SK-N-SH (cell line): Measurements from ENCODE around the gene CKMT2. TPM values are rescaled to one million over a fixed set of nuclear protein-coding genes. Genes with fewer than 3 reads are reported as not detected.

ENCODE experiments used
- CTCF ChIA-PET: fragments of 300-600, 350-600 bp; formaldehyde crosslinking; extraction: SDS; loops from one replicate; lab custom pipeline; 2021; lab: Yijun Ruan, JAX
- POLR2A ChIA-PET: fragments of 350-600 bp; sonication (Branson Sonifier 250); formaldehyde crosslinking; extraction: SDS; loops from one replicate; lab custom pipeline; 2020; ENCODE audit warnings: antibody characterized with exemption, inconsistent platforms; lab: Yijun Ruan, JAX
- DNase-seq: peaks from one replicate; pipeline ENCODE4 v3.0.0; 2012
- H2AFZ ChIP-seq: fragments of 200-600 bp; sonication (generic); 2 replicates; pipeline ENCODE4 v1.8.1; 2016; ENCODE audit warnings: antibody characterized with exemption, mild to moderate bottlenecking, low read depth
- H3F3A ChIP-seq: fragments of 200-600 bp; sonication (generic); replicated peaks from 2 replicates; pipeline ENCODE3; 2016; ENCODE audit warnings: antibody characterized with exemption, mild to moderate bottlenecking; ENCODE audit not compliant: insufficient read depth
- H3K27ac ChIP-seq, 2 experiments: fragments of 200-500 bp in 1 of 2; fragments of 200-600 bp in 1 of 2; sonication (Bioruptor generic) in 1 of 2; sonication (generic), shearing (Covaris generic) in 1 of 2; 2 replicates each; pipeline versions ENCODE4 v1.5.1 to v1.6.1; 2014 to 2016; ENCODE audit warnings: low read depth in 2 of 2, inconsistent platforms in 1 of 2, low read length in 1 of 2, mild to moderate bottlenecking in 1 of 2, mixed read lengths in 1 of 2
- H3K27me3 ChIP-seq: fragments of 200-600 bp; sonication (generic), shearing (Covaris generic); 2 replicates; pipeline ENCODE4 v1.6.1; 2016; ENCODE audit warnings: mixed run types; ENCODE audit not compliant: insufficient read depth
- H3K36me3 ChIP-seq, 2 experiments: fragments of 200-500 bp in 1 of 2; fragments of 200-600 bp in 1 of 2; sonication (Bioruptor generic) in 1 of 2; sonication (generic) in 1 of 2; replicated peaks in 1 of 2; 2 replicates each; pipeline versions ENCODE3 to v1.5.1; 2014 to 2016; ENCODE audit warnings: low read length in 1 of 2, mild to moderate bottlenecking in 1 of 2; ENCODE audit not compliant: insufficient read depth in 2 of 2, control insufficient read depth in 1 of 2
- H3K4me1 ChIP-seq, 2 experiments: fragments of 200-500 bp in 1 of 2; fragments of 200-600 bp in 1 of 2; sonication (Bioruptor generic) in 1 of 2; sonication (generic), shearing (Covaris generic) in 1 of 2; 2 replicates each; pipeline versions ENCODE4 v1.5.1 to v1.6.1; 2014 to 2016; ENCODE audit warnings: low read depth in 1 of 2, low read length in 1 of 2, mixed run types in 1 of 2; ENCODE audit not compliant: insufficient read depth in 2 of 2, control insufficient read depth in 1 of 2
- H3K4me2 ChIP-seq: fragments of 200-600 bp; sonication (generic), shearing (Covaris generic); 2 replicates; pipeline ENCODE4 v1.6.1; 2017; ENCODE audit warnings: mixed run types
- H3K4me3 ChIP-seq, 2 experiments: fragments of 200-500 bp in 1 of 2; fragments of 200-600 bp in 1 of 2; sonication (Bioruptor generic) in 1 of 2; sonication (generic), shearing (Covaris generic) in 1 of 2; 2 replicates each; pipeline versions ENCODE4 v1.5.1 to v1.8.1; 2014 to 2016; ENCODE audit warnings: low read depth in 2 of 2, inconsistent platforms in 1 of 2, low read length in 1 of 2, mild to moderate bottlenecking in 1 of 2, mixed read lengths in 1 of 2, moderate library complexity in 1 of 2
- H3K79me2 ChIP-seq: fragments of 200-600 bp; sonication (generic); 2 replicates; pipeline ENCODE4 v1.8.1; 2017; ENCODE audit warnings: mild to moderate bottlenecking; ENCODE audit not compliant: insufficient read depth
- H3K9ac ChIP-seq: fragments of 200-600 bp; sonication (generic); 2 replicates; pipeline ENCODE4 v1.6.1; 2017; ENCODE audit warnings: mixed run types
- H3K9me2 ChIP-seq: fragments of 200-600 bp; sonication (generic); 2 replicates; pipeline ENCODE4 v1.6.1; 2017; ENCODE audit warnings: mixed run types
- H3K9me3 ChIP-seq: fragments of 200-600 bp; sonication (generic); 2 replicates; pipeline ENCODE4 v1.6.1; 2017; ENCODE audit warnings: mixed run types, mild to moderate bottlenecking, moderate library complexity
- H4K20me1 ChIP-seq: fragments of 200-600 bp; sonication (generic); 2 replicates; pipeline ENCODE4 v1.6.1; 2017; ENCODE audit warnings: mild to moderate bottlenecking, mixed run types; ENCODE audit not compliant: insufficient read depth
- CHD2 ChIP-seq: fragments of 150-350 bp; IDR thresholded peaks from 2 replicates; pipeline ENCODE4 v1.6.1; 2018; ENCODE audit warnings: low read length; ENCODE audit not compliant: partially characterized antibody
- EP300 ChIP-seq, 2 experiments: IDR thresholded peaks; 2 replicates each; pipeline versions ENCODE4 v1.4.0 to v1.6.1; 2012; ENCODE audit warnings: borderline replicate concordance in 1 of 2, low read depth in 1 of 2, low read length in 1 of 2
- EZH2phosphoT487 ChIP-seq: fragments of 200-600 bp; sonication (generic); IDR thresholded peaks from 2 replicates; pipeline ENCODE4 v1.6.1; 2017; ENCODE audit warnings: low read depth, mixed run types, mild to moderate bottlenecking, antibody characterized with exemption, moderate library complexity, borderline replicate concordance
- FOSL2 ChIP-seq: IDR thresholded peaks from 2 replicates; pipeline ENCODE4 v1.4.0; 2012; ENCODE audit warnings: low read depth, mild to moderate bottlenecking, moderate library complexity, borderline replicate concordance
- FOXJ3 ChIP-seq: sonication (generic); formaldehyde crosslinking; IDR thresholded peaks from 2 replicates; pipeline ENCODE4 v1.5.1; 2020; ENCODE audit warnings: mild to moderate bottlenecking, missing genetic modification reagents
- FOXM1 ChIP-seq: IDR thresholded peaks from 2 replicates; pipeline ENCODE4 v1.4.0; 2012; ENCODE audit warnings: low read depth, mild to moderate bottlenecking
- GATA2 ChIP-seq: sonication (generic); formaldehyde crosslinking; IDR thresholded peaks from 2 replicates; pipeline ENCODE4 v1.5.0; 2020; ENCODE audit warnings: mild to moderate bottlenecking, missing genetic modification reagents
- JUND ChIP-seq: IDR thresholded peaks from 2 replicates; pipeline ENCODE4 v1.4.0; 2012
- MAX ChIP-seq: IDR thresholded peaks from 2 replicates; pipeline ENCODE4 v1.4.0; 2012; ENCODE audit warnings: low read depth
- NFIC ChIP-seq: IDR thresholded peaks from 2 replicates; pipeline ENCODE4 v1.4.0; 2012; ENCODE audit warnings: borderline replicate concordance
- NRF1 ChIP-seq: IDR thresholded peaks from 2 replicates; pipeline ENCODE4 v1.6.1; 2012; ENCODE audit warnings: low read depth, mild to moderate bottlenecking, low read length
- RCOR1 ChIP-seq: fragments of 150-350 bp; IDR thresholded peaks from 2 replicates; pipeline ENCODE4 v1.6.1; 2017; ENCODE audit warnings: antibody characterized with exemption, low read length
- RFX5 ChIP-seq: IDR thresholded peaks from 2 replicates; pipeline ENCODE4 v1.6.1; 2012; ENCODE audit warnings: mild to moderate bottlenecking, improper control_type of control experiment, low read length
- TAF1 ChIP-seq: IDR thresholded peaks from 2 replicates; pipeline ENCODE4 v1.6.1; 2012; ENCODE audit warnings: low read depth, mild to moderate bottlenecking, low read length, moderate library complexity, borderline replicate concordance
- TCF12 ChIP-seq: IDR thresholded peaks from 2 replicates; pipeline ENCODE4 v1.4.0; 2012
- USF1 ChIP-seq: IDR thresholded peaks from 2 replicates; pipeline ENCODE4 v1.4.0; 2012; ENCODE audit warnings: low read depth, borderline replicate concordance
- WGBS: methylation state at CpG from one replicate; pipeline ENCODE4 v1.1.6; 2017; ENCODE audit warnings: low lambda C conversion rate; 5-methylcytosine and 5-hydroxymethylcytosine counted together
- polyA plus RNA-seq, 3 experiments: library from polyadenylated mRNA; depleted of rRNA; stranded (reverse); fragments of >200 nt; gene quantifications; 2 replicates each; pipeline ENCODE4 v1.2.3, GENCODE V29; 2012
- TF ChIP-seq, protein P1 (sequence below): IDR thresholded peaks from 2 replicates; pipeline ENCODE4 v1.4.0; 2012; ENCODE audit warnings: low read depth, borderline replicate concordance
- TF ChIP-seq, protein P2 (sequence below): IDR thresholded peaks from 2 replicates; pipeline ENCODE4; 2012
- TF ChIP-seq, protein P3 (sequence below): fragments of 200-600 bp; sonication (generic); IDR thresholded peaks from 2 replicates; pipeline ENCODE4 v1.6.1; 2017; ENCODE audit warnings: antibody characterized with exemption, mild to moderate bottlenecking, moderate library complexity
- TF ChIP-seq, protein P4 (sequence below): fragments of 150-350 bp; IDR thresholded peaks from 2 replicates; pipeline ENCODE4 v1.6.1; 2016; ENCODE audit warnings: mild to moderate bottlenecking, low read depth, low read length
- TF ChIP-seq, protein P5 (sequence below): IDR thresholded peaks from 2 replicates; pipeline ENCODE4 v1.6.1; 2012; ENCODE audit warnings: mild to moderate bottlenecking, low read depth, low read length, moderate library complexity

Gene CKMT2
- polyA plus RNA-seq, 1 of the 3 experiments (the other 2 are of a cell fraction), result not detected

GRCh38 chr5:81301271-81302015 is 68.3 kb downstream of the CKMT2 start, which contains the start of gene ZCCHC9:
Gene ZCCHC9 (plus strand): TSS chr5:81301587. CDS start chr5:81304758, 3,171 bp downstream.
- peaks cover 6% of the 10 kb centered on the region for H3F3A ChIP-seq
- CTCF ChIA-PET, result interaction anchor here (1.0 to 1.7 kb wide), 5 partner anchors 12 to 864 kb away, joined by 3 to 7 read pairs (median 5); no protein-coding TSS in a partner anchor
- H4K20me1 ChIP-seq, result no peaks in the 10 kb centered on the region
- under 1% methylated on average over 28 of the region's 54 CpGs for WGBS
- H3K4me2 ChIP-seq, result peak within 1 kb of the TSS; percentile 83
- peak within 1 kb of the TSS; percentile 77 for H2AFZ ChIP-seq
- H3K27ac ChIP-seq, result peak within 1 kb of the TSS; percentile 84 to 86
- DNase-seq, result peak; percentile 90
- POLR2A ChIA-PET, result interaction anchor here (0.7 to 1.2 kb wide), 4 partner anchors 8 to 621 kb away, joined by 3 read pairs; no protein-coding TSS in a partner anchor
- peak within 1 kb of the TSS; percentile 76 to 98 for H3K4me3 ChIP-seq
- peaks cover 71% of the 10 kb centered on the region for H3K79me2 ChIP-seq
- no peaks in the 10 kb centered on the region for H3K9me2 ChIP-seq
- no peaks in the 10 kb centered on the region for H3K9me3 ChIP-seq
- H3K36me3 ChIP-seq, result peaks cover 9 to 15% of the 10 kb centered on the region in 2 experiments
- H3K4me1 ChIP-seq, result peaks cover 15 to 17% of the 10 kb centered on the region in 2 experiments; a peak in 3 of 4 replicates
- peak within 1 kb of the TSS; percentile 83 for H3K9ac ChIP-seq
- no peaks in the 10 kb centered on the region for H3K27me3 ChIP-seq
- TF ChIP-seq TCF12 (no peak), FOXM1 (no peak), USF1 (no peak), RCOR1 (no peak; the same call in 1 of the 2 replicates), GATA2 (CRISPR knock-in tag) (no peak), EZH2phosphoT487 (no peak), FOSL2 (no peak), TAF1 (peak; percentile 80), MAX (peak; percentile 78), EP300 (IDR thresholded peaks at IDR 0.05; ENCODE audit: borderline replicate concordance in 1 of 2, low read depth in 1 of 2, low read length in 1 of 2) (no peak), JUND (no peak), NRF1 (no peak), NFIC (no peak), FOXJ3 (CRISPR knock-in tag) (no peak), CHD2 (peak; percentile 47), RFX5 (no peak)
- TF ChIP-seq, protein P1, sequence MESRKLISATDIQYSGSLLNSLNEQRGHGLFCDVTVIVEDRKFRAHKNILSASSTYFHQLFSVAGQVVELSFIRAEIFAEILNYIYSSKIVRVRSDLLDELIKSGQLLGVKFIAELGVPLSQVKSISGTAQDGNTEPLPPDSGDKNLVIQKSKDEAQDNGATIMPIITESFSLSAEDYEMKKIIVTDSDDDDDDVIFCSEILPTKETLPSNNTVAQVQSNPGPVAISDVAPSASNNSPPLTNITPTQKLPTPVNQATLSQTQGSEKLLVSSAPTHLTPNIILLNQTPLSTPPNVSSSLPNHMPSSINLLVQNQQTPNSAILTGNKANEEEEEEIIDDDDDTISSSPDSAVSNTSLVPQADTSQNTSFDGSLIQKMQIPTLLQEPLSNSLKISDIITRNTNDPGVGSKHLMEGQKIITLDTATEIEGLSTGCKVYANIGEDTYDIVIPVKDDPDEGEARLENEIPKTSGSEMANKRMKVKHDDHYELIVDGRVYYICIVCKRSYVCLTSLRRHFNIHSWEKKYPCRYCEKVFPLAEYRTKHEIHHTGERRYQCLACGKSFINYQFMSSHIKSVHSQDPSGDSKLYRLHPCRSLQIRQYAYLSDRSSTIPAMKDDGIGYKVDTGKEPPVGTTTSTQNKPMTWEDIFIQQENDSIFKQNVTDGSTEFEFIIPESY, result no peak
- TF ChIP-seq, protein P2, sequence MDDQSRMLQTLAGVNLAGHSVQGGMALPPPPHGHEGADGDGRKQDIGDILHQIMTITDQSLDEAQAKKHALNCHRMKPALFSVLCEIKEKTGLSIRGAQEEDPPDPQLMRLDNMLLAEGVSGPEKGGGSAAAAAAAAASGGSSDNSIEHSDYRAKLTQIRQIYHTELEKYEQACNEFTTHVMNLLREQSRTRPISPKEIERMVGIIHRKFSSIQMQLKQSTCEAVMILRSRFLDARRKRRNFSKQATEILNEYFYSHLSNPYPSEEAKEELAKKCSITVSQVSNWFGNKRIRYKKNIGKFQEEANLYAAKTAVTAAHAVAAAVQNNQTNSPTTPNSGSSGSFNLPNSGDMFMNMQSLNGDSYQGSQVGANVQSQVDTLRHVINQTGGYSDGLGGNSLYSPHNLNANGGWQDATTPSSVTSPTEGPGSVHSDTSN, result no peak
- TF ChIP-seq, protein P3, sequence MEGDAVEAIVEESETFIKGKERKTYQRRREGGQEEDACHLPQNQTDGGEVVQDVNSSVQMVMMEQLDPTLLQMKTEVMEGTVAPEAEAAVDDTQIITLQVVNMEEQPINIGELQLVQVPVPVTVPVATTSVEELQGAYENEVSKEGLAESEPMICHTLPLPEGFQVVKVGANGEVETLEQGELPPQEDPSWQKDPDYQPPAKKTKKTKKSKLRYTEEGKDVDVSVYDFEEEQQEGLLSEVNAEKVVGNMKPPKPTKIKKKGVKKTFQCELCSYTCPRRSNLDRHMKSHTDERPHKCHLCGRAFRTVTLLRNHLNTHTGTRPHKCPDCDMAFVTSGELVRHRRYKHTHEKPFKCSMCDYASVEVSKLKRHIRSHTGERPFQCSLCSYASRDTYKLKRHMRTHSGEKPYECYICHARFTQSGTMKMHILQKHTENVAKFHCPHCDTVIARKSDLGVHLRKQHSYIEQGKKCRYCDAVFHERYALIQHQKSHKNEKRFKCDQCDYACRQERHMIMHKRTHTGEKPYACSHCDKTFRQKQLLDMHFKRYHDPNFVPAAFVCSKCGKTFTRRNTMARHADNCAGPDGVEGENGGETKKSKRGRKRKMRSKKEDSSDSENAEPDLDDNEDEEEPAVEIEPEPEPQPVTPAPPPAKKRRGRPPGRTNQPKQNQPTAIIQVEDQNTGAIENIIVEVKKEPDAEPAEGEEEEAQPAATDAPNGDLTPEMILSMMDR, result peak; percentile 18; the same call in 1 of the 2 replicates
- TF ChIP-seq, protein P4, sequence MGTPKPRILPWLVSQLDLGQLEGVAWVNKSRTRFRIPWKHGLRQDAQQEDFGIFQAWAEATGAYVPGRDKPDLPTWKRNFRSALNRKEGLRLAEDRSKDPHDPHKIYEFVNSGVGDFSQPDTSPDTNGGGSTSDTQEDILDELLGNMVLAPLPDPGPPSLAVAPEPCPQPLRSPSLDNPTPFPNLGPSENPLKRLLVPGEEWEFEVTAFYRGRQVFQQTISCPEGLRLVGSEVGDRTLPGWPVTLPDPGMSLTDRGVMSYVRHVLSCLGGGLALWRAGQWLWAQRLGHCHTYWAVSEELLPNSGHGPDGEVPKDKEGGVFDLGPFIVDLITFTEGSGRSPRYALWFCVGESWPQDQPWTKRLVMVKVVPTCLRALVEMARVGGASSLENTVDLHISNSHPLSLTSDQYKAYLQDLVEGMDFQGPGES, result no peak
- TF ChIP-seq, protein P5, sequence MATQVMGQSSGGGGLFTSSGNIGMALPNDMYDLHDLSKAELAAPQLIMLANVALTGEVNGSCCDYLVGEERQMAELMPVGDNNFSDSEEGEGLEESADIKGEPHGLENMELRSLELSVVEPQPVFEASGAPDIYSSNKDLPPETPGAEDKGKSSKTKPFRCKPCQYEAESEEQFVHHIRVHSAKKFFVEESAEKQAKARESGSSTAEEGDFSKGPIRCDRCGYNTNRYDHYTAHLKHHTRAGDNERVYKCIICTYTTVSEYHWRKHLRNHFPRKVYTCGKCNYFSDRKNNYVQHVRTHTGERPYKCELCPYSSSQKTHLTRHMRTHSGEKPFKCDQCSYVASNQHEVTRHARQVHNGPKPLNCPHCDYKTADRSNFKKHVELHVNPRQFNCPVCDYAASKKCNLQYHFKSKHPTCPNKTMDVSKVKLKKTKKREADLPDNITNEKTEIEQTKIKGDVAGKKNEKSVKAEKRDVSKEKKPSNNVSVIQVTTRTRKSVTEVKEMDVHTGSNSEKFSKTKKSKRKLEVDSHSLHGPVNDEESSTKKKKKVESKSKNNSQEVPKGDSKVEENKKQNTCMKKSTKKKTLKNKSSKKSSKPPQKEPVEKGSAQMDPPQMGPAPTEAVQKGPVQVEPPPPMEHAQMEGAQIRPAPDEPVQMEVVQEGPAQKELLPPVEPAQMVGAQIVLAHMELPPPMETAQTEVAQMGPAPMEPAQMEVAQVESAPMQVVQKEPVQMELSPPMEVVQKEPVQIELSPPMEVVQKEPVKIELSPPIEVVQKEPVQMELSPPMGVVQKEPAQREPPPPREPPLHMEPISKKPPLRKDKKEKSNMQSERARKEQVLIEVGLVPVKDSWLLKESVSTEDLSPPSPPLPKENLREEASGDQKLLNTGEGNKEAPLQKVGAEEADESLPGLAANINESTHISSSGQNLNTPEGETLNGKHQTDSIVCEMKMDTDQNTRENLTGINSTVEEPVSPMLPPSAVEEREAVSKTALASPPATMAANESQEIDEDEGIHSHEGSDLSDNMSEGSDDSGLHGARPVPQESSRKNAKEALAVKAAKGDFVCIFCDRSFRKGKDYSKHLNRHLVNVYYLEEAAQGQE, result peak; percentile 3; the same call in 1 of the 2 replicates
